ENCODE results near the gene ELL.
"Not testable (repeated sequence)": the region's sequence is repeated elsewhere in the genome, so short reads cannot be mapped to it uniquely, and the experiment has no call there.

The ELL gene

DNA sequence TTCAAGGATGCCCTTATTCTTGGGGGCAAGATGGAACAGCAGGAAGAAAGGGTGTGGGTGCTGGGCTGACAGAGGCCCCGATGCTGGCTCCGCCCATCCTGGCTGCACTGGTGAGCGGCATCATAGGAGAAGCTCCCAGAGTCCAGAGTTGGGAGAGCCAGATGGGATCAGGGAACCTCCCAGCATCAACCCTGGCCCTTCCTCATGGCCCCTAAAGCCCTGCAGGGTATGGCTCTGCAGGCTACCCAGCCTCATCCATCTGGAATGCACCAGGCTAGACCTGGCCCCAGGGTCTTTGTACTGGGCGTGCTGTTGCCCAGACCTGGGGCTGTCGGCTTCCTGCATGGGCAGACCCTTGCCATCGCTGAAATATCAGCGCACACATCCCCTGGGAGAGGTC, 7.9 kb upstream of the ELL start:
- no peak for DNase-seq

DNA sequence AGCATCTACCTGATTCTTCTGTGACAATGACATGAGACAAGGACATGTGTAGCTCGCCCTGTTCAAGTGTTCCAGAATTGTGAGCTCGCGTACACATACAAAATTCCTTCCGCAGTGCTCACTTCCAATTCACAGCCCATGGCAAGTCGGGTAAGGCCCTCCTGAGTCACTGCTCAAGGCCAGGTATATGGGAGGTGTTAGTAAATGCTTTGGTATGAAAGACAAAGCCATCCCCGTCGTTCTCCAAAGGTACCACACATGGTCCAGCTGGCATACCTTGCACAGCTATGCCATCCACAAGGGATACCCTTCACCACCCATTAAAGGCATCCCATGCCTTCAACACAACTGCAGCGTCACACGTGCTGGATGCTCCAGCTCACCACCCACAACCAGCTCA, 4.4 kb upstream of the ELL start:
- DNase-seq, result no peak

DNA sequence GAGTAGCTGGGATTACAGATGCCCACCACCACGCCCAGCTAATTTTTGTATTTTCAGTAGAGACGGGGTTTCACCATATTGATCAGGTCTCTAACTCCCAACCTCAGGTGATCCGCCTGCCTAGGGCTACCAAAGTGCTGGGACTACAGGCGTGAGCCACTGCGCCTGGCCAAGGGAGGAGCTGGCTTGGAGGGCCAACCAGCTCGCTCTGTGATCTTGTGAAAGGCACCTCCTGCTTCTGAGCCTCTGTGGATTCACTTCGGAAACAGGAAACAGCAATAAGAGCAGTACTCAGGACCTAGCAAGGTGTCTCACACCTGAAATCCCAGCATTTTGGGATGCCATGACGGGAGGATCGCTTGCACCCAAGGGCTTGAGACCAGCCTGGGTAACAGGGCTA, 2.0 kb upstream of the ELL start:
- no peak for DNase-seq

DNA sequence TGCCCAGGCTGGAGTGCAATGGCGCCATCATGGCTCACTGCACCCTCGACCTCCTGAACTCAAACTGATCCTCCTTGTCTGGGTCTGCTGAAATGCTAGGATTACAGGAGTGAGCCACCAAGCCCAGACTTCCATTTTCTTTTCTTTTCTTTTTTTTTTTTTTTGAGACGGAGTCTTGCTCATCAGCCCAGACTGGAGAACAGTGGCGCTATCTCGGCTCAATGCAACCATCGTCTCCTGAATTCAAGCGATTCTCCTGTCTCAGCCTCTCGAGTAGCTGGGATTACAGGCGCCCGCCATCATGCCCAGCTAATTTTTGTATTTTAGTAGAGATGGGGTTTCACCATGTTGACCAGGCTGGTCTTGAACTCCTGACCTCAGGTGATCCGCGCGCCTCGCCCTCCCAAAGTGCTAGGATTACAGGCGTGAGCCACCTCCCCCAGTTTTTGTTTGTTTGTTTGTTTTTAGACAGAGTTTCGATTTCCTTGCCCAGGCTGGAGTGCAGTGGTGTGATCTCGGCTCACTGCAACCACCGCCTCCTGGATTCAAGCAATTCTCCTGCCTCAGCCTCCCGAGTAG, 1.1 kb upstream of the ELL start:
- DNase-seq, result not testable (repeated sequence)

DNA sequence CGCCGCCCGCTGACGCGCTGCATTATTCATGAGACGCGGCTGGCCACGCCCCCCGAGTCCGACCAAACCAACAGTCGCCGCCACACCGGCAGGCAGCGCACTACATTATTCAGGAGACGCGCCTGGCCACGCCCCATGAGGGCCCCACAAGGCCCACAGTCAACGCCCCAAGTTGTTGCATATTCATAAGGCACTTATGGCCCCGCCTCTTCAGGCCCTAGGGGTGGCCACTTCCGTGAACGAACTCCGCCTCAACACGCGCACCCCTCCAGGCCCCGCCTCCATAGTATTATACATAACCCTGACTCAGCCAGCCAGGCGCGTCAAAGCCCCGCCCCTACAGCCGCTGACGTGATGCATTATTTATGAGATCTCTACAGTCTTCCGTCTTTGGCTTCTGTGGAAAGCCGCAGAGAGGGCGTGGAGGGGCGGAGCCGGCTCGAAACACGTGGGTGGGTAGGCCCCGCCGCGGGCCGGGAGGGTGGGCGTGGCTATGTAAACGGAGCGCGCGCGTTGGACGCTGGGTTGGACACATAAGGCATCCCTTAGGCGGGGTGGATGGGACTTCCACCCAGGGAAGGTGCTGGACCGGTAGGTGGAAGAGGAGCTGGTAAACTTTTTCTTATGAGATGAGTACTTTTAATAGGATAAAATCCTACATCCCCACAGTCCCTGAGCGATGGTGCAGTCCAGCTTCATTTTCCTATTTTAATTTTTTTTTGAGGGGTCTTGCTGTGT, 423 bp upstream of the ELL start:
- peak; percentile 99 for DNase-seq

DNA sequence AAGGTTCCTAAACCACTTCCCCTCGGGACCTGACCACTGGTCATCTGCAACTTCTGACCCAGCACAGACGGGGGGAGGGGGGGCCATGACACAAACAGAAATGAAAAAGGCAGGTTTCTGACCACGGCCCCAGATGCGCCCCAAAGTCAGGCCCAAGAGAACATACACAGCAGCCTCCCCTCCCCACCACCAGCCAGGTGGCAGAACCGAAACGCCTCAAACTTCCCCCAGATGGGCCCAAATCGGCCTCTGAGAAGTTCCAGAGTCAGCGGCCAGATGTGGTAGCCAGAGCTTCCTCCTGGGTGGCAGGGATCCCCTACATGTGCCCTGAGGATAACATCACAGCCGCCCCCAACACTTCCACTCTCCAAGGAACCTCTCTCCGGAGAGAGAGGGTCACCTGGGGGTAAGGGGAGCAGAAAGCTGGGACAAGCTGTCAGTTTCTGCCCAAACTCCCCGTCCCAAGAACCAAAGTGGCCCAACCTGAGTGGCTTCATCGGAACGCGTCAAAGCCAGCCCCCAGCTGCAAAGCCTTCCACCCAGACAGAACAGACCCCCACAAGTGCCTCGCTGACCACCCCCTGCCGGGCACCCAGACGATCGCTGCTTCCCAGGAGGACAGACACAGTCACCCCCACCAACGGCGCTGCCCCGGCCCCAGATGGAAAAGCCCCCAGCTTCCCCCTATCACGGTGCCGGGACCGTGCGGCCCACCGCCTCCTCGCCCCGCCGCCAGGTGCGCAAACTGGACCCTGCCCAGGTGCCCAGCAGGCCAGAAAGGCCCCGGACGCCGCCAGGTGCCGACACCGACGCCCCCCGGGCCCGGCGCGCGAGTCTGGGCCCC, 800 bp downstream of the ELL start:
- no peak for DNase-seq

DNA sequence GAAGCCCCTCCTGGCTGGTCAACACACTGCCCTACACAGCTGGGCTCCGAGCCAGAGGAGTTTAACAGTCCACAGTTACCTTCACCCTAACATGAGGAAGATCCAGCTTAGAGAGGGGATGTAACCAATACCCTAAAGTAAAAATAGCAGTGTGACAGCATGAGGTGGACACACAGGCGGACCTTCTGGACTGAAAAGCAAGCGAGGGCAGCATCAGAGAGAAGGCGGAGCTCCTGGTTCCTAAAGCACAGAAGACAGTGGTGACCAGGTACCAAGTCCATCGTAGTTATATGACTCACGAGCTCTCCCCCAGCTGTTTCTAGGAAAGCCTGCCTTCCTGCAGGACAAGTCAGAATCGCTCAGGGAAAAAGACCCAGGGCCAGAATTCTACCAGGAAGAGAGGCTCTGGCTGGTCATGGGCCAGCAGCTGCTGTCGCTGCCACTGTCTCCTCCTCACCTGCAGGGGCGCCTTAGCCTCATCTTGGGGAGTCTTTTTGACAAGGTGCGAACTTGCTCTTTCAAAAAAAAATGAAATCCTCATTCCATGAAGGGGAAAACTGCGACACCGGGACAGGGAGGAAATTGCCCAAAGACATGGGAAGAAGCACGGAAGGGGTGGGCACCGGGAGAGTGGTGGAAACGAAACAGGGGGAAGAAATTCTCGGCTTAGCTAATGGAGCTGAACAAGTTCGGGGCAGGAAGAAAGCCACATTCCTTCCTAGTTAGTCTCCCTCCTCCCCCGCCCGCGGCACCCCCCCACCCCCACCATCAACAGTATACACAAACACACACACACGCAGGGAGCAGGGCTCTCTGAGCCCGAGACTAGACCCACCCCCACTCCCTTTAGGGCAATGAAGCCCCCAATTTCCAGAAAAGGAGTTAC, 1.7 kb downstream of the ELL start:
- DNase-seq, result peak; percentile 46

DNA sequence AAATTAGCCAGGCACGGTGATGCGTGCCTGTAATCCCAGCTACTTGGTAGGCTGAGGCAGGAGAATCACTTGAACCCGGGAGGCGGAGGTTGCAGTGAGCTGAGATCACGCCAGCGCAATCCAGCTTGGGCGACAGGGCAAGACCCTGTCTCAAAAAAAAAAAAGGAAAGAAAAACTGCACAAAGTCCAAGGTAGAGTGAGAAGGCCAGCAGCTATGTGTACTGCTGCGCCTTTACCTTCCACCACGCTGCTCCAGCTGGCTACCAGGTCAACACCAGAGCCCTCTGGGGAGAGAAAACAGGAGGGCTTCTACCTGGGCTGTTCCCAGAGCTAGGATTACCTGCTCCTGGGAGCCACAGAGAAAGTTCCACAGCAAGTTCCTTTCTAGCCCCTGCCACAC, 3.2 kb downstream of the ELL start:
- DNase-seq, result no peak

DNA sequence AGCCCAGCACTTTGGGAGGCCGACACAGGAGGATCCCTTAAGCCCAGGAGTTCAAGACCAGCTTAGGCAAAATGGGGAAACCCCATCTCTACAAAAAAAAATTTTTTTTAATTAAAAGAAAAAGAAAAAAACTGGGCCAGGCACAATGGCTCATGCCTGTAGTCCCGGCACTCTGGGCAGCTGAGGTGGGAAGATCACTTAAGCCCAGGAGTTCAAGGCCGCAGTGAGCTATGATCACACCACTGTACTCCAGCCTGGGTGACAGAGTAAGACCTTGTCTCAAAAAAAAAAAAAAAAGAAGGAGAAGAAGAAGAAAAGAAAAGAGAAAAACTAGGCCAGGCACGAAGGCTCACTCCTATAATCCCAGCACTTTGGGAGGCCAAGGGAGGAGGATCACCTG, 4.3 kb downstream of the ELL start:
- no peak for DNase-seq

DNA sequence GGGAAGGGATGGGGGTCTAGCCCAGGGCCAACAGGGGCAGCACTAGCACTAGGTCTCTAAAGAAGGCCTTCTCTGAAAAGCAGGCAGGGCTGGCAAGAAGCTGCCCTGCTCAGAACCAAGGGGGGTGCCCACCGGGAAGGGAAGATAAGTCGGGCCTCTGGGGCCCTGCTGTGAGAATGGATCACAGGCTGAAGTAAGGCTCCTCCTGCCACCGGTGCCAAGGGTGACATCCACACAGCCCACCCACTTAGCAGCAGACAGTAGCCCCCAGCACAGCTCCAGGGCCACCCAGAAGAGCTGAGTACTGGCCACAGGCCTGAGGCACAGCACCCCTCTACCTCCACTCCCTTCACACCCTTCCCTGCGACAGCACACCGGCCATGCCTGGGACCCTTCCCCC, 5.9 kb downstream of the ELL start:
- no peak for DNase-seq

DNA sequence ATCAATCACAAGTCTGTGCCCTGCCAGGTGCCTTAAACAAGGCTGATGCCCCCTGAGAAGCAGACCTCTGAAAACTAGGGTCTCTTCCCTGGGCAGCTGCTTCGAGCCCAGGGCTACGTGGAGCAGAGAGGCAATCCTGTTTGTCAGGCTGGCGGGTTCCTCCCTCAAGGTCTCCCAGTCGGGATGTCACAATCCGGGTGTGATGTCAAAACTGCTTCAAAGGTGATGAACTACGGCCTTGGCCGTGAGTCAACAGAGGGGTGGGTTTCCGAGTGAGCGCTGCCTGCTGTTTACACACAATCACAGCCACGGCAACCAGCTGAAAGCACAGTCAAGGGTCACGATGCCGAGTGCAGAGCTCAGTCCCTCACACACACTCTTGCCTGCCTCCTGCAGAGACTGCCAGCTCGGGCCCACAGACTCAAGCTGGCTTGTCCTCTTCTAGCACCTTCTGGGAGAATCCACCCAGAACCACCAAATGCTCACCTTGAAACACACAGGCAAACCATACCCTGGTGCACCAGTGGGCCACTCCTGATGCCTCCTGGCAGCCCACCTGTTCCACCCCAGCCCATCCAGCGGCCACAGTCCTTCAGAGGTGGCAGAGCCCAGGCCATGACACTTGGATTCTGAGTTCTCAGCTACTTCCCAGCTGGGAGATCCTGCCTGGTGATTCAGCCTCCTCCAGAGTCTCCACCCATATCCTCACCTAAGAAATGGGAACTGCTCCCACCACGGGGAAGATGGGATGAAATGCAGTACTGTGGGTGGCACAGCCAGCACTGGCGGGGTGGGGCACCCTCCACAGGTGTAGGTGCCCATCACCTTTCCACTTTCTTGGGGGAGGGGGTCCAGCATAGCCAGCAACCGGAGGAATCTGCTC, 6.8 kb downstream of the ELL start:
- DNase-seq, result no peak

DNA sequence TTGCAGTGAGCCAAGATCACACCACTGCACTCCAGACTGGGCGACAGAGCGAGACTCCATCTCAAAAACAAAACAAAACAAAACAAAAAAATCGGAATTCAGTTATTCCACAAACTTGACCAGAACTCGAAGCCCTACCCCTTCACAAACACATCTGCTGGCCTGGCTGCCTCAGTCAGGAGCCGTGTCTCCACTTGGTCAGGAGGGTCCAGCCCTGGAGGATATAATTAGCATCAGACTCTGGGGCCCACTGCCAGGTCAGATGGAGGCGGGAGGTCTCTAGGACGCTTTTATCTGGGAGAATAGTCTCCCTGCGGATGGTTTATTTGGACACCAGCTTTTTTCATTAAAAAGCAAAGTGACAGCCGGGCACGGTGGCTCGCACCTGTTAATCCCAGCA, 8.0 kb downstream of the ELL start:
- no peak for DNase-seq

DNA sequence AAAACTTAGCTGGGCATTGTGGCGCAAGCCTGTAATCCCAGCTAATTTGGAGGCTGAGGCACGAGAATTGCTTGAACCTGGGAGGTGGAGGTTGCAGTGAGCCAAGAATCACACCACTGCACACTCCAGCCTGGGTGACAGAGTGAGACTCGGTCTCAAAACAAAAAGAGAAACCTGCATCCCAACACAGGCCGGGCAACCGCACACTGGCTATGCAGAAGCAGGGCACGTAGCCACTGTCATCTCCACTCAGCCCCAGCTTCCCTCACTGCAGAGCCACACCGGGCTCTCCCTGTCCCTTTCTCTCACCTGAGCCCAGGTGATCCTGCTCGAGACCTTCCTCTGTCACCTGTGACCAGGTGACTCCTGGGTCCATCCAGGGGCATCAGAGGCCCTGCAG, 11.7 kb downstream of the ELL start:
- no peak for DNase-seq

DNA sequence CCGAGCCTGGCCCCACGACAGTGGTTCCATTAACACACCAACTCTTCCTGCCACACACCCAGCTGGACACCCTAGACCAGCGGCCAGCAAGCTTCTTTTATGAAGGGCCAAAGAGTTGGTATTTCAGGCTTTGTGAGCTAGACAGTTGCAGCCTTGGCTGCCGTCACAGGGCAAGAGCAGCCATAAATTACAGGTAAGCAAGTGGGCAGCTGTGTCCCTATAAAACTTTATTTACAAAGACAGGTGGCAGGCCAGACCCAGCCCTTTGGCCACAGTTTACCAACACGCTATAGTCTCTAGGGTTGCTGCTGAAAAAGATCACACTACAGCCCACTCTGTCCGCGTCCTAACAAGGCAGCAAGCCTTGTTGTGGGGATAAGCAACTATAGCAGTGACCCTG, 13.3 kb downstream of the ELL start:
- no peak for DNase-seq

DNA sequence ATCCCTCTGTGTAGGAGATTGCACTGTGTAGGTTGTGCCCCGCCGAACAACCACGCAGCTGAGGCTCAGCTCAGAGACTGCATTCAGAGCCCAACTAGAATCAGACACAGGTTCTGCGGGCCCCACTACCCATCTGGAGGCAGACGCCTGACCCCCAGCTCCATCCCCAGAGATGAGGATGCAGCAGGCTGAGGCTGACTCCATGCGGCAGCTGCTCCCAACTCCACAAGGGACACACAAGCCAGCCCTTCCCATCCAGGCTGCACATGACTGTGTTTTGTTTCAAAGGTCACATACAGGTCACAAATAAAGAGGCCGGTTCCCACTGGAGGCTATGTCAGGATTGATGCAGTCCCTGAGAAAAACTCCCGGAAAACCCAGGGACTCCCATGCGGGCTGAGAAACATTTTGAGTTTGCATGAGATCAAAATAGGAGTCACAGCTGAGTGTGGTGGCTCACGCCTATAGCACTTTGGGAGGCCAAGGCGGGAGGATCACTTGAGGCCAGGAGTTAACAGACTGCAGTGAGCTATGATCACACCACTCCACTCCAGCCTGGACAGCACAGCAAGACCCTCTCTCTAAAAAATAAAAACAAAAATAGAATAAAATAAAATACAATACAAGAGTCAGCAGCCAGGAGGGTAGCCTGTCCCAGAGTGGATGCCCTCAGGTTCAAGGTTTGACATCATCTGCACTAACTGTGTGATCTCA, 14.0 kb downstream of the ELL start:
- no peak for DNase-seq

DNA sequence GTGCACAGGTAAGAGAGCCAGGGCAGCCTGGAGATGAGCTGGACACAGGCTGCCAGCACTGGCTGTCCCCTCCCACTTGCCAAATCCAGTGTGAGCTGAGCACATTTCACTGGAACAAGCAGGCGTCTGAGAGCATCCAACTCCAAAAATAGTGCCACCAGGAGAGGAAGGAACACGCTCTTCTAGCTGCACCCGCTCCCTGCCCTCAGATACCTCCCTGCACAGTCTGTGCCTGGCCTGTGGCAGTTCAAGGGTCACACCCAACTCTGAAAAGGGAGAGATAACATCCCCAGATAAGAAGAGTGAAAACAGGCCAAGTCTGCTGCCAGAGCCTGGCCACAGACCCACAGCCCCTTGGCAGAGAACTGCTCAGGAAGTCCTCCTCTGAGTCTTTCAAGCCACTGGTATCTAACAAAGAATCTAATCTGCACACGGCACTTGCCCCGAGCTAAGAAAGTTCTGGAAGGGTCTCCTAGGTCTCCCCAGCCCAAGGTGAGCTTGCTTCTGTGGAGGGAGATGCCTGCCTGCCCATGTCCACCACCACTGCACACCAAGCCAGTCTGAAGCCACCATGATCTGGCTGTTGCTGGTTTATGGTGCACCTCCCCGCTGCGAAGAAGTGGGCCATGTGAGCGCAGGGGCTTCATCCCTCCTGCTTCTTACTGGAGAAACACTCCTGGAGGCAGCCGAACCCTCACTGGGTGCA, 14.7 kb downstream of the ELL start:
- DNase-seq, result no peak

DNA sequence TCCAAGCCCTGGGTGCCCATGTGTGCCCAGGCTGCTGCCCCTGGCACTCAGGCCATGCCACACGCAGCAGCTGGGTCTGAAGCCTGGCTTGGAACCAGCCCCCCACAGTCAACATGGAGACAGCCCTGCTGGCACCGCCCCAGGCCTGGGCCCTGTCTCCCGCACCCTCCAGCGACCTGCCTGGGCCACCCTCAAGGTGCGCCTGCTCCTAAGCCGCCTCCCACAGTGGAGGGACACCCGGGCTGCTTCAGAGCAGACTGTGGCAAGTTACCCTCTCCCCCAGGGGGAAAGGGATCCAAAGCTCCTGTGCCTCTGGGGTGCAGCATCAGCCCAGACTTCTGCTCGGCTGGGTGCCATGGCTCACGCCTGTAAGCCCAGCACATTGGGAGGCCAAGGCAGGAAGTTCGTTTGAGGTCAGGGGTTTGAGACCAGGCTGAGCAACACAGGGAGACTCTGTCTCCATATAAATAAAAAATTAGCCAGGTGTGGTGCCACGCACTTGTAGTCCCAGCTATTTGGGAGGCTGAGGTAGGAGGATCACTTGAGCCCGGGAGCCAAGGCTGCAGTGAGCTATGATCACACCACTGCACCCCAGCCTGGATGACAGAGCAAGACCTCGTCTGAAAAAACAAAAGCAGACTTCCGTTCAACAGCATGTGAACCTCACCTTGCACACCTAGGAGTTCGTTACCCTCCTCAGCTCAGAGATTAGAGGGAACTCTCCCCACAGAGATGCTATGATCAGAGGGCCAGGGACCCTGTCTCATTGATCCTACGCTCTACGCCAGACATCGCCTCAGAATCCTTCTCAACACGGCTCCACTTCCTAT, 15.6 kb downstream of the ELL start:
- DNase-seq, result no peak

DNA sequence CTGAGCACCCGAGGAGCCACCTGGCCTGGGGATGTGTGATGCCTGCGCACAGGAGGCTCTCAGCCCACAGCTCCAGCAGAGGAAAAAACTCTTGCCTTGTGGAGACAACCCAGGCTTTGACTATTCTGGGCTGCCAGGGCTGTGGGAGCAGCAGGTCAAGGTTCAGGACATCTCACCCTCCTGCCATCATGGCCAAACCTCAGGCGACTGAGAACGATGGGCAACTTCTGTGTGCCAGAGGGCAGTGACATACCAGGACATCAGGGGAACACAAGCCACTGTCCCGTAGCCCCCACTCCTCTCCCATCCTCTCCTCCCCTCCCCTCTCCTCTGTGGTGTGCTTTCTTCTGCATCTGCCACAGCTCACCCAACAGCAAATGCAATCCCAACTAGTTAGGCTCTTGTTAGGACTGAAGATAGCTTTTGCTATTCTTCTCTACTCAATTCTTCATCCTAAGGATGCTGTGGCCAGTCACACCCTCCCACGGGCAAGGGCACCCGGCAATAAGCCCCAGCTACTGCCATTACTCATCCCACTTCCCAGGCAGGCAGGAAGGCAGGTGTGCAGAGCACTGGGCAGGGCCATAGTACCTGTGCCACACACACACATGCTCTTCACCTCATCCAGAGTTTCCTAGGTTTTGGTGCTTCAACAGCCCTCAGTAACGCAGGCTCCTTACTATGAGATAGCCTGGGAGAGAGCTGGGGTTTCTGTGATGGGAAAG, 16.8 kb downstream of the ELL start:
- no peak for DNase-seq
